Heart right ventricle (tissue), 16 donors: ENCODE results near the gene MRTFA. TPM values are rescaled to one million over a fixed set of nuclear protein-coding genes. Genes with fewer than 3 reads are reported as not detected.

Source experiments
- ATAC-seq, 8 donors: fragments of 200-7000 bp; cut with Tn5 transposase; one replicate each; pipeline ENCODE4 v1.9.1; 2020; ENCODE audit warnings: mild to moderate bottlenecking in 8 of 8, moderate library complexity in 8 of 8, moderate number of reproducible peaks in 1 of 8
- DNase-seq, 2 donors: peaks; one replicate each; pipeline ENCODE4 v3.0.0-alpha.2; 2020
- H3K27ac ChIP-seq, 10 donors: fragments of 200-600 bp; sonication (generic) in 2 of 10; one replicate each; pipeline versions ENCODE4 v1.5.0 to v1.8.0; 2020 to 2022; ENCODE audit warnings: mild to moderate bottlenecking in 3 of 10
- H3K27me3 ChIP-seq, 7 donors: fragments of 200-600 bp; one replicate each; pipeline ENCODE4 v1.8.0; 2021 to 2022; ENCODE audit warnings: mild to moderate bottlenecking in 2 of 7
- H3K36me3 ChIP-seq, 9 donors: fragments of 200-600 bp; sonication (generic) in 1 of 9; one replicate each; pipeline versions ENCODE4 v1.5.0 to v1.8.0; 2020 to 2022; ENCODE audit warnings: mild to moderate bottlenecking in 2 of 9
- H3K4me1 ChIP-seq, 9 donors: fragments of 200-600 bp; sonication (generic) in 1 of 9; one replicate each; pipeline versions ENCODE4 v1.5.0 to v1.8.0; 2020 to 2022; ENCODE audit warnings: mild to moderate bottlenecking in 4 of 9
- H3K4me3 ChIP-seq, 10 donors: fragments of 200-600 bp; sonication (generic) in 2 of 10; one replicate each; pipeline versions ENCODE4 v1.5.0 to v1.8.0; 2020 to 2022; ENCODE audit warnings: mild to moderate bottlenecking in 7 of 10, moderate library complexity in 2 of 10
- H3K9me3 ChIP-seq, 11 donors: fragments of 200-600 bp in 10 of 11; sonication (generic) in 2 of 11; one replicate each; pipeline versions ENCODE4 v1.5.0 to v1.8.0; 2013 to 2022; ENCODE audit warnings: mild to moderate bottlenecking in 2 of 11, control low read depth in 1 of 11, moderate library complexity in 1 of 11
- CTCF ChIP-seq, 9 donors: fragments of 200-600 bp; sonication (generic) in 2 of 9; IDR thresholded peaks; one replicate each; pipeline versions ENCODE4 v1.5.0 to v1.8.0; 2021 to 2022; ENCODE audit warnings: antibody characterized with exemption in 9 of 9, mild to moderate bottlenecking in 5 of 9, moderate library complexity in 1 of 9
- WGBS, 2 donors: extraction: QIAGEN DNeasy Blood & Tissue Kit; methylation state at CpG; one replicate each; pipeline ENCODE4 v1.1.7; 2013; ENCODE audit warnings: inconsistent platforms in 1 of 2; 5-methylcytosine and 5-hydroxymethylcytosine counted together
- intact Hi-C, 10 donors: fragments of 100-400 bp; cut with DNase I; formaldehyde crosslinking; loops; one replicate each; pipeline versions ENCODE4 v1.11.1 to v1.14.2; 2022
- polyA plus RNA-seq, 2 donors: library from polyadenylated mRNA; stranded (reverse); fragments of 200-250 nt; gene quantifications; one replicate each; pipeline ENCODE4 v1.2.3, GENCODE V29; 2013
- total RNA-seq, 10 donors: library from RNA; stranded (reverse); fragmentation: NEBNext Ultra II Directional in 3 of 10; extraction: Animal tissue kit (Norgen Biotek cat#: 25700) in 3 of 10; gene quantifications; one replicate each; pipeline versions ENCODE4 v1.2.1 to v1.2.4, GENCODE V29; 2021 to 2023
- donor health status: Arrhythmogenic right ventricular cardiomyopathy.
- donor health status: ischemic (EF 13 %, LVEDD 7.1; RV severe dilation, severe dysfunction).
- donor health status: healthy with polysubstance abuse.
- donor health status: DM: no; HTN: yes; CAD: no.
- donor health status: DM: no; HTN: no; CAD: no.
- donor health status: ischemic (EF 25% LVEDD 6.9; RV normal size, moderate dysfunction).
- donor health status: ischemic (EF 25% LVEDD 5.7; RV mildly dilated, moderate dysfunction).
- donor health status: healthy.
- donor health status: DM: yes; HTN: yes; CAD: no.
- donor health status: Ischemic cardiomyopathy.
- donor health status: ischemic (EF 35%, LVEDD 5.7; RV mildly dilated, moderate dysfunction).
- donor health status: nonischemic (EF 11% LVEDD 7.7; RV severe dilation, severe dysfunction).
- donor health status: DM: yes; HTN: yes; CAD: no.
- donor health status: PGD.
- donor health status: ischemic (EF 29% LVEDD 5.4; RV normal size, mild dysfunction).
- donor health status: nonischemic (EF 23%, LVEDD 6.1; RV moderate dilation, normal function).

Gene MRTFA
- total and polyA plus RNA-seq, 12 donors = 13.2 to 30.9 (median 18.9) TPM

- DNase-seq (no peak), ATAC-seq (no peak)
- intact Hi-C loops = no loop called here
- TF ChIP-seq CTCF (IDR thresholded peaks at IDR 0.05) = no peak
- Histone ChIP-seq H3K4me1 (peaks cover 3 to 69% (median 36%) of the 10 kb centered on the region in 9 donors), H3K27ac (peak overlapping the region in 7 of 10 donors; percentile 6 to 94 (median 92)), H3K4me3 (peak overlapping the region in 9 of 10 donors; percentile 65 to 99 (median 95)), H3K36me3 (no peaks in the 10 kb centered on the region), H3K27me3 (no peaks in the 10 kb centered on the region), H3K9me3 (no peaks in the 10 kb centered on the region)
- WGBS, 2 donors = 62 to 64% methylated on average over 11 of the region's 11 CpGs
Measured at GRCh38 chr22:40634119-40634903, 2.2 kb downstream of the MRTFA start.

GRCh38 chr22:40633036-40633435 is 3.5 kb downstream of the MRTFA start:
- Histone ChIP-seq H3K4me1 (peaks cover 3 to 77% (median 44%) of the 10 kb centered on the region in 9 donors), H3K27ac (no peak overlapping the region), H3K9me3 (no peaks in the 10 kb centered on the region), H3K4me3 (no peak overlapping the region), H3K27me3 (no peaks in the 10 kb centered on the region), H3K36me3 (no peaks in the 10 kb centered on the region)
- TF ChIP-seq CTCF (IDR thresholded peaks at IDR 0.05) = no peak
- ATAC-seq (no peak), DNase-seq (no peak)
- intact Hi-C loops = no loop called here
- 98% methylated on average over 3 of the region's 3 CpGs for WGBS, 2 donors

GRCh38 chr22:40631925-40632324 is 4.6 kb downstream of the MRTFA start:
- Histone ChIP-seq H3K36me3 (no peaks in the 10 kb centered on the region), H3K4me1 (peaks cover 3 to 76% (median 42%) of the 10 kb centered on the region in 9 donors), H3K27ac (no peak overlapping the region), H3K4me3 (no peak overlapping the region), H3K9me3 (no peaks in the 10 kb centered on the region), H3K27me3 (no peaks in the 10 kb centered on the region)
- intact Hi-C loops = no loop called here
- WGBS, 2 donors = 95 to 97% methylated on average over 2 of the region's 2 CpGs
- TF ChIP-seq CTCF (IDR thresholded peaks at IDR 0.05) = no peak
- ATAC-seq = no peak
- no peak for DNase-seq

GRCh38 chr22:40628354-40629042 is 8.0 kb downstream of the MRTFA start:
- ATAC-seq (peak in 1 of 8 donors; percentile 54), DNase-seq (no peak)
- Histone ChIP-seq H3K4me3 (no peak overlapping the region), H3K27me3 (no peaks in the 10 kb centered on the region), H3K36me3 (no peaks in the 10 kb centered on the region), H3K9me3 (no peaks in the 10 kb centered on the region), H3K27ac (peak overlapping the region in 1 of 10 donors; percentile 1), H3K4me1 (peaks cover 0 to 75% (median 32%) of the 10 kb centered on the region in 9 donors)
- TF ChIP-seq CTCF (IDR thresholded peaks at IDR 0.05) = no peak
- intact Hi-C loops = loop anchor here in 1 of 10 donors (5.0 kb wide), 1 partner anchor 36 kb away; no protein-coding TSS in a partner anchor
- WGBS, 2 donors = 88 to 90% methylated on average over 3 of the region's 3 CpGs
